Choroid plexus epithelial cell (primary cell): Measurements from ENCODE around the gene UBE2O.

Experiments used
- DNase-seq: peaks from one replicate; pipeline ENCODE4 v3.0.0-alpha.2; 2010; ENCODE audit warnings: low read depth
- H3K4me3 ChIP-seq: 2 replicates; pipeline ENCODE4 v1.5.1; 2011; ENCODE audit warnings: low read depth, mild to moderate bottlenecking, control low read depth, low read length, moderate library complexity
- TF ChIP-seq, protein P1 (sequence below): conservative IDR thresholded peaks from 2 replicates; pipeline ENCODE4 v1.5.1; 2011; ENCODE audit warnings: low read depth, mild to moderate bottlenecking, control low read depth, inconsistent platforms, low read length, moderate library complexity

UBE2O gene

DNA sequence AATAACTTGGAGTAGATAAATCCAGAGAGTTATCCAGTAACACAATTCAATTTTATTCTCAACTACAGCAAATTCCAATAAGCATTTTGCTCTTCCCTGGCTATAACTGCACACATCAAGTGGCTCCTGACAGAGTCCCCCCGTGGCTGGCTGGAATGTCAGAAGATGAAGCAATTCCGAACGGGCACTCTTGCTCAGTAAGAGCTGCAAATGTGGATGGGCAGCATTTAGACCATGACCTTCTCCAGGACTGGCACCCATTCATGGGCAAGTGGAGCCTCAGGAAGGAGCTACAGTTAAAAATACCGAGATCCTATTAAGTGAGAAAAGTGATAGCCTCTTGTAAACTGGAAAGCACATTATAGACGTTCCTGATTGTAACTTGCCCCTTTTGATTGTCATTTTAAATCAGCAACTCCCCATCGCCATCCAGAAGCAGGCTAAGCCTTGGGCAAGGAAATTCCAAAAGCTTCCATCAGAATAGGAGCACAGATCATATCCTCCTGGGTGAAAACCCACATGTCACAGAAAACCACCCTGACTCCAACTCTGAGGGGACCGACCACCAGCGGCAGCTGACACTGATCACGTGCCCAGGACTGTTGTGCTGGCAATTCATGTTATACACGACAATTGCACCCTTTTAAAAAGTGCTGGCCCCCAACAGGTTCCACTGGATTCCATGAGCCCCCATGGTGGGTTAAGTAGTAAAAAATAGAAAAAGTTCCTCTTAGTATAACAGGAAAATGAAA is 7.1 kb downstream of the UBE2O start:
- no peak overlapping the region for H3K4me3 ChIP-seq
- no peak for DNase-seq
- TF ChIP-seq, protein P1, sequence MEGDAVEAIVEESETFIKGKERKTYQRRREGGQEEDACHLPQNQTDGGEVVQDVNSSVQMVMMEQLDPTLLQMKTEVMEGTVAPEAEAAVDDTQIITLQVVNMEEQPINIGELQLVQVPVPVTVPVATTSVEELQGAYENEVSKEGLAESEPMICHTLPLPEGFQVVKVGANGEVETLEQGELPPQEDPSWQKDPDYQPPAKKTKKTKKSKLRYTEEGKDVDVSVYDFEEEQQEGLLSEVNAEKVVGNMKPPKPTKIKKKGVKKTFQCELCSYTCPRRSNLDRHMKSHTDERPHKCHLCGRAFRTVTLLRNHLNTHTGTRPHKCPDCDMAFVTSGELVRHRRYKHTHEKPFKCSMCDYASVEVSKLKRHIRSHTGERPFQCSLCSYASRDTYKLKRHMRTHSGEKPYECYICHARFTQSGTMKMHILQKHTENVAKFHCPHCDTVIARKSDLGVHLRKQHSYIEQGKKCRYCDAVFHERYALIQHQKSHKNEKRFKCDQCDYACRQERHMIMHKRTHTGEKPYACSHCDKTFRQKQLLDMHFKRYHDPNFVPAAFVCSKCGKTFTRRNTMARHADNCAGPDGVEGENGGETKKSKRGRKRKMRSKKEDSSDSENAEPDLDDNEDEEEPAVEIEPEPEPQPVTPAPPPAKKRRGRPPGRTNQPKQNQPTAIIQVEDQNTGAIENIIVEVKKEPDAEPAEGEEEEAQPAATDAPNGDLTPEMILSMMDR, result no peak

DNA sequence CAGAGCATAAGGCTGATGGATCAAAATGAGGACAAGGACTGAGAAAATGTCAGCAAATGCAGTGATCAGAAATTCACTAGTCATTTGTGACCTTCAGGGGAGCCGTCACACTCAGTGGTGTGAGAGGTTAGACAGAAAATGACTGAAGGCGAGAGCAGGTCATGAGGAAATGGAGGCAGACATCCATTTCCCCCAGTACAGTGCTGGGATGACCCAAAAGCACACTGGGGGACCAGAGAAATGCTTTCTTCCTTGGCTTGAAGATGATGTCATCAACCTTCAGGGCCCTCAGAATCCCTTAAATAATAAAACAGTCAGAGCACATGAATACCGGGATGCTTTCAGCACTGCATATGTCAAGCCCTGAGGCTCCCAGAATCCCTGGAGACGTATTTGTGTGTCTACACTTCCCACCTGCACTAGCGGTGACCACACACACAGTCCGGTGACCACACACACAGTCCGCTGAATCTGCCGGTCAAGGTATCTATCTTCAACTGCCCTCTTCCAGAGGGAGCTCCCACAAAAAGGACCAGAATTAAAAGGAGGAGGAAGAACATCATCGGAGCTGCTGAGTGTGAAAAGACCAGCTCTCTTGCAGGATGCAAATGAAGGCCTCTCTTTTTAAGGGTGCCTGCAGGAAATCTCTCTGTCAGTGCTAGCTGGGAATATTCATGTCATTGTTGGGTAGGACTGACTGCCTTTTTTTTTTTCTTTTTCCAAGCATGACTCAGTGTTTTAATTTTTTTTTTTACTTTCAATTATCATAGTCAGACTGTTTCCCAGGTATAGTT is 8.2 kb downstream of the UBE2O start:
- TF ChIP-seq, protein P1, result no peak
- DNase-seq, result peak; percentile 37
- H3K4me3 ChIP-seq, result no peak overlapping the region

DNA sequence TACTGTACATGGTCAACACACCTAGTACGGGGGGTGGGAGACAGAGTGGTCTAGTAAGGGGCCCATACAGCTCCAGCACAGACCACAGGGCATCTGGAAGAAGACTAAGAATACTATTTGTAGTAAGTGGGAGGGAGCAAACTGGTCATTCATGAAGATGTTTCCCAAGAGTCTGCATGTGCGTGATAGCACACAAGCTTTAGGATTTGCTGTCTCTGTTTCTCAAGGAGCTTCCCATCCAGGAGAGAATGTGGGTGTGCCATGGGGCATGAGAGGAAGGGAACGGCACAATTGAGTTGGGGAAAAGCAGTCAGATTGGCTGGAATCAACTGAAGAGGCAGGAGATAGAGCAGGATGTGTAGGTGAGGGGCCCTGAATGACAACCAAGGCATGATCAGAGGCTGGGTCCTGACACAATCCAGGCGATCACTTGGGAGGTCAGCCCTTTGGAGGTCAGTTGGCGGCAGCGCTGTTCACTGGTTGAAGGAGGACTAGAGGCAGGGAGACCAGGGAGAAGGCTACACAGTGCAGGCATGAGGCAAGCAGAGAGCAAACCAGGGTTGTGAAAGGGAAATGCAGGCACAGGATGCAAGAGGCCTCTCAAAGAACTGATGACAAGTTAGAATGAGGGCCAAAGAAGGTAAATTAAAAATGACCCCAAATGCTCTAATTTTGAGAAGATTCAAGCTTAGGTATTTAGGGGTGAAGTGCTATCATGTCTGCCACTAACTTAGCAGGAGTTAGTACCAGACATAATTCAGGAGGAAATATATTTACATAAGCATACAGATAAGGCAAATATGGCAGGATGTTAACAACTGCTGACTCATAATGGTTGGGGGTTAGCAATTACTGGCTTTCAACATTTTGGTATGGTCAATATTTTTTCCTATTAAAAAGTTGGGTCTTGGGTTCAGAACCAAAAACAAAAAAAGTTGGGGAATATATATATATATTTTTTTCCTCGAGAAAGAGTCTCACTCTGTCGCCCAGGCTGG is 10.3 kb downstream of the UBE2O start:
- TF ChIP-seq, protein P1, result no peak
- peak; percentile 54 for DNase-seq
- H3K4me3 ChIP-seq, result no peak overlapping the region

GRCh38 chr17:76441686-76442340 is 11.1 kb downstream of the UBE2O start:
- TF ChIP-seq, protein P1, result no peak
- no peak overlapping the region for H3K4me3 ChIP-seq
- DNase-seq, result no peak

DNA sequence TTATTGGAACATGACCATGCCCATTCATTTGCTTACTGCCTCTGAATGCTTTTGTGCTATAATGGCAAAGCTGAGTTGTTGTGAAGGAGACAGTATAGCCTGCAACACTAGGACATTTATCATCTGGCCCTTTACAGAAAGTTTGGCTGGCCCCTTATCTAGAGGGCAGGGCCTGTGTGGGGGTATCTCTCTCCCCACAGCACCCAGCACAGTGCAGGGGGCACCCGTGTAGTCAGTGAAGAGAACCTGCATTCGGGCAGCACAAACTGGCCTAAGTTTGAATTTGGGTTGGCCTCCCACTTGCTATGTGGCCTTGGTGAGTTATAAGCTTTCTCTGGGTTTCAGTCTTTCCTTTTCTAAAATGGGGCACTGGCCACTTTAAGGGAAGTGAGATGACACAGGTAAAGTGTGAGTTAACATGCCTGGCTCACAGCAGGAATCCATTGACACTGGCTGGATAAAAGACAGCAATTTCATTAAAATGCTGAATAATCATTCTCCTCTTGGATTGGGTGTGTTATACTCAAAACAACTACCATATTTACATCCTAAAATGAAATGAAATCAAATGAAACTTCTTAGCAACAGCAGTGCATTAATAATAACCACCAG is 12.1 kb downstream of the UBE2O start:
- TF ChIP-seq, protein P1, result no peak
- no peak overlapping the region for H3K4me3 ChIP-seq
- no peak for DNase-seq
